HFFc6 (cell line): ENCODE measurements around the gene DISC1. TPM values are rescaled to one million over a fixed set of nuclear protein-coding genes. Genes with fewer than 3 reads are reported as not detected.

ENCODE experiments used
- DNase-seq: peaks from one replicate; pipeline ENCODE4 v3.0.0-alpha.2; 2018
- H3K27ac Mint-ChIP-seq: 2 replicates; pipeline ENCODE4 v1.8.0; 2020; ENCODE audit warnings: mild to moderate bottlenecking, mixed read lengths
- H3K27me3 Mint-ChIP-seq: 2 replicates; pipeline ENCODE4 v1.8.0; 2021; ENCODE audit warnings: mild to moderate bottlenecking, moderate library complexity, mixed read lengths; ENCODE audit not compliant: insufficient read depth
- H3K36me3 Mint-ChIP-seq: 2 replicates; pipeline ENCODE4 v1.8.0; 2021; ENCODE audit warnings: low read depth, mixed read lengths
- H3K4me1 Mint-ChIP-seq: 2 replicates; pipeline ENCODE4 v1.8.0; 2020; ENCODE audit warnings: low read depth, mixed read lengths
- H3K4me3 Mint-ChIP-seq: 2 replicates; pipeline ENCODE4 v1.8.0; 2020; ENCODE audit warnings: mild to moderate bottlenecking, moderate library complexity, mixed read lengths
- H3K9me3 Mint-ChIP-seq: 2 replicates; pipeline ENCODE4 v1.8.0; 2020; ENCODE audit warnings: mild to moderate bottlenecking, mixed read lengths
- CTCF ChIP-seq: fragments of 200-600 bp; sonication (generic); IDR thresholded peaks from 2 replicates; pipeline ENCODE4 v1.5.0; 2021; ENCODE audit warnings: antibody characterized with exemption, mild to moderate bottlenecking
- total RNA-seq, 6 experiments: library from RNA; stranded (reverse); fragmentation: NEBNext Ultra II Directional; extraction: Animal tissue kit (Norgen Biotek cat#: 25700); gene quantifications; 2 replicates in 1 of 6; 3 replicates in 5 of 6; pipeline ENCODE4 v1.2.3, GENCODE V29; 2021

The DISC1 gene
- total RNA-seq, 6 experiments from 2014 or later = 1.3 to 4.3 (median 1.9) TPM

- Mint-ChIP-seq H3K27me3 (peaks cover 3% of the 10 kb centered on the region; the same call in 1 of the 2 replicates), H3K4me3 (no peak overlapping the region), H3K4me1 (no peaks in the 10 kb centered on the region), H3K27ac (no peak overlapping the region), H3K9me3 (peaks cover 15% of the 10 kb centered on the region), H3K36me3 (no peaks in the 10 kb centered on the region)
- TF ChIP-seq CTCF = no peak
- no peak for DNase-seq
Observed at GRCh38 chr1:231670755-231671154, 44.2 kb downstream of the DISC1 start.

- Mint-ChIP-seq H3K9me3 (peaks cover 12% of the 10 kb centered on the region), H3K4me1 (peaks cover 13% of the 10 kb centered on the region), H3K27ac (no peak overlapping the region), H3K27me3 (peaks cover 3% of the 10 kb centered on the region; the same call in 1 of the 2 replicates), H3K4me3 (no peak overlapping the region), H3K36me3 (no peaks in the 10 kb centered on the region)
- no peak for TF ChIP-seq CTCF
- no peak for DNase-seq
Observed at GRCh38 chr1:231674575-231674974, 48.0 kb downstream of the DISC1 start.

- TF ChIP-seq CTCF = no peak
- peaks cover 3% of the 10 kb centered on the region; the same call in 1 of the 2 replicates for H3K27me3 Mint-ChIP-seq
- H3K27ac Mint-ChIP-seq = no peak overlapping the region
- H3K4me1 Mint-ChIP-seq = peaks cover 13% of the 10 kb centered on the region
- H3K9me3 Mint-ChIP-seq = no peaks in the 10 kb centered on the region; the same call in 1 of the 2 replicates
- no peaks in the 10 kb centered on the region for H3K36me3 Mint-ChIP-seq
- DNase-seq = no peak
- H3K4me3 Mint-ChIP-seq = no peak overlapping the region
Observed at GRCh38 chr1:231676487-231676886, 49.9 kb downstream of the DISC1 start.

GRCh38 chr1:231677442-231677841 lies 50.9 kb downstream of the DISC1 start:
- Mint-ChIP-seq H3K27me3 (peaks cover 3% of the 10 kb centered on the region; the same call in 1 of the 2 replicates), H3K4me3 (no peak overlapping the region), H3K9me3 (no peaks in the 10 kb centered on the region; the same call in 1 of the 2 replicates), H3K4me1 (peaks cover 13% of the 10 kb centered on the region), H3K36me3 (no peaks in the 10 kb centered on the region), H3K27ac (no peak overlapping the region)
- no peak for DNase-seq
- TF ChIP-seq CTCF = no peak

GRCh38 chr1:231678011-231678432 lies 51.4 kb downstream of the DISC1 start:
- H3K4me3 Mint-ChIP-seq = peak overlapping the region; percentile 4; the same call in 1 of the 2 replicates
- H3K27me3 Mint-ChIP-seq = peaks cover 3% of the 10 kb centered on the region; the same call in 1 of the 2 replicates
- no peak for DNase-seq
- peaks cover 13% of the 10 kb centered on the region for H3K4me1 Mint-ChIP-seq
- H3K36me3 Mint-ChIP-seq = no peaks in the 10 kb centered on the region
- no peaks in the 10 kb centered on the region; the same call in 1 of the 2 replicates for H3K9me3 Mint-ChIP-seq
- no peak overlapping the region for H3K27ac Mint-ChIP-seq
- TF ChIP-seq CTCF = no peak

GRCh38 chr1:231679109-231679508 lies 52.5 kb downstream of the DISC1 start:
- Mint-ChIP-seq H3K36me3 (no peaks in the 10 kb centered on the region), H3K4me1 (peaks cover 22% of the 10 kb centered on the region), H3K9me3 (no peaks in the 10 kb centered on the region; the same call in 1 of the 2 replicates), H3K27ac (no peak overlapping the region), H3K27me3 (peaks cover 3% of the 10 kb centered on the region), H3K4me3 (no peak overlapping the region)
- DNase-seq = no peak
- TF ChIP-seq CTCF = no peak
